Spinal cord (tissue), 10 donors: Measurements from ENCODE around the gene FASN. TPM values are rescaled to one million over a fixed set of nuclear protein-coding genes. Genes with fewer than 3 reads are reported as not detected.
A peak's percentile ranks its signal among the peaks of the same experiment; 100 is the strongest.
"Not testable (repeated sequence)": the region's sequence is repeated elsewhere in the genome, so short reads cannot be mapped to it uniquely, and the experiment has no call there.

Source experiments
- DNase-seq, 6 donors: peaks; one replicate each; pipeline versions ENCODE4 v3.0.0 to v3.0.0-alpha.2; 2013 to 2015; ENCODE audit warnings: low spot score in 6 of 6, low read depth in 4 of 6
- H3K27ac ChIP-seq: one replicate; pipeline ENCODE4 v1.5.1; 2013; ENCODE audit warnings: low read depth, low read length, control low read depth
- H3K27me3 ChIP-seq: one replicate; pipeline ENCODE4 v1.6.1; 2013; ENCODE audit warnings: low read length; ENCODE audit not compliant: control insufficient read depth, insufficient read depth
- H3K36me3 ChIP-seq: one replicate; pipeline ENCODE4 v1.6.1; 2013; ENCODE audit warnings: low read length; ENCODE audit not compliant: control insufficient read depth, insufficient read depth
- H3K4me1 ChIP-seq: one replicate; pipeline ENCODE4 v1.6.1; 2013; ENCODE audit warnings: low read length; ENCODE audit not compliant: control insufficient read depth, insufficient read depth
- H3K4me3 ChIP-seq: one replicate; pipeline ENCODE4 v1.5.1; 2013; ENCODE audit warnings: low read depth, low read length, control low read depth
- H3K9me3 ChIP-seq: one replicate; pipeline ENCODE4 v1.6.1; 2013; ENCODE audit warnings: low read length; ENCODE audit not compliant: control insufficient read depth, insufficient read depth
- WGBS: methylation state at CpG from one replicate; pipeline ENCODE4 v1.1.5; 2013; ENCODE audit warnings: missing lambda C conversion rate; ENCODE audit not compliant: insufficient coverage; 5-methylcytosine and 5-hydroxymethylcytosine counted together
- long read RNA-seq, 4 donors: transcript quantifications; one replicate each; lab custom pipeline, GENCODE V29; 2026
- polyA plus RNA-seq, 2 donors: library from polyadenylated mRNA; unstranded; fragments of 120-200 nt; gene quantifications; one replicate each; pipeline ENCODE4 v1.2.1, GENCODE V29; 2013; ENCODE audit not compliant: insufficient read length in 2 of 2
- total RNA-seq, 2 donors: library from RNA; depleted of rRNA in 1 of 2; stranded (reverse); fragments of 120-200 nt in 1 of 2; fragments of >200 nt in 1 of 2; gene quantifications; one replicate each; pipeline versions ENCODE4 v1.2.3 to v1.2.4, GENCODE V29; 2013 to 2014
- donor health status: healthy.

Gene FASN
- total RNA-seq (10 to 100 TPM; 57.7 to 58.3 TPM), polyA plus RNA-seq (100 to 1,000 TPM; 163 to 184 TPM)
- long read RNA-seq, donor 1, full-length matches to known transcripts = 7 of 28 reads
- long read RNA-seq, donor 1, partial matches to known transcripts = 21 of 28 reads
- long read RNA-seq, donor 1, other reads (novel, unspliced or antisense) = 0 of 28 reads
- long read RNA-seq, donor 2, full-length matches to known transcripts = 11 of 34 reads
- long read RNA-seq, donor 2, partial matches to known transcripts = 23 of 34 reads
- long read RNA-seq, donor 2, other reads (novel, unspliced or antisense) = 0 of 34 reads
- long read RNA-seq, donor 3, transcript FASN-202 (4 exons, 951 nt) = major isoform, 5 of 24 reads
- long read RNA-seq, donor 3, partial matches to known transcripts = 19 of 24 reads
- long read RNA-seq, donor 3, other reads (novel, unspliced or antisense) = 0 of 24 reads
- long read RNA-seq, donor 4 = 0 reads

GRCh38 chr17:82098169-82098938, at the start of gene FASN:
Gene FASN, minus strand, starts transcription at chr17:82098236. Its CDS starts 1,791 bp downstream, at chr17:82096445.
- peaks cover 58% of the 10 kb centered on the region for H3K4me1 ChIP-seq

DNA sequence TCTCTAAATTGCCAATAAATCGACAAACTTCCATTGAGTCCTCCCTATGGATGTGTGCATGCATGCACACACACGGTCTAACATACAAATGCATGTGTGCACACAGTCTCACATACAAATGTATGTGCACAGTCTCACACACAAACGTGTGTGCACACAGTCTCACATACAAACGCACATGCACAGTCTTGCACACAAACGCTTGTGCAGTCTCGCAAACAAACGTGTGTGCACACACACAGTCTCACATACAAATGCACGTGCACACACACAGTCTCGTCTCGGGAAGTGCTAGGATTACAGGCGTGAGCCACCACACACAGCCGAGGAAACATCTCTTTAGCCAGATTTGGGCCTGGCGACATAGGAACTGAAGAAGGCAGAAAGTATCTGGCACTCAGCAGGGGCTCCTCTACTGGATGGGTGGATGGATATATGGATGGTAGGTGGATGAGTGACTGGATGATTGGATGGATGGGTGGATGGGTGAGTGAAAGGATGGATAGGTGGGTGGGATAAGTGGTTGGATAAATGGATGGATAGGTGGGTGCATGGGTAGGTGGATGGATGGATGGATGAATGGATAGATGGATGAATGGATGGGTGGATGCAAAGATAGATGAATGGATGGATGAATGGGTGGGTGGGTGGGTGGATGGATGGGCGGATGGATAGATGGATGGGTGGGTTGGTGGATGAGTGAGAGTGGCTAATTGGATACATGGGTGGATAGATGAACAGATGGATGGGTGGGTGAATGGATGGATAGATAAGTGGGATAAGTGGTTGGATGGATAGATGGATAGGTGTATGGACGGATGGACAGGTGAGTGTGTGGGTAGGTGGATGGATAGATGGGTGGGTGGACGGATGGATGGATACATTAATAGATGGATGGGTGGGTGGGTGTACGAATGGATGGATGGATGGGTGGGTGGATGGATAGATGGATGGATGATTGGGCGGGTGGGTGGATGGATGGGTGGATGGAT, 48.9 kb upstream of the FASN start:
- H3K9me3 ChIP-seq = no peaks in the 10 kb centered on the region
- H3K27ac ChIP-seq = no peak overlapping the region
- H3K27me3 ChIP-seq = no peaks in the 10 kb centered on the region
- 86% methylated on average over 18 of the region's 18 CpGs for WGBS
- H3K36me3 ChIP-seq = peaks cover 28% of the 10 kb centered on the region
- H3K4me1 ChIP-seq = no peaks in the 10 kb centered on the region
- no peak for DNase-seq
- no peak overlapping the region for H3K4me3 ChIP-seq

More at GRCh38 chr17:82098169-82098938, at the start of gene FASN:
- Histone ChIP-seq H3K4me3 (peak within 1 kb of the TSS; percentile 57), H3K9me3 (no peaks in the 10 kb centered on the region), H3K27me3 (no peaks in the 10 kb centered on the region), H3K27ac (peak within 1 kb of the TSS; percentile 86), H3K36me3 (peaks cover 65% of the 10 kb centered on the region)
- peak; percentile 76 to 98 (median 91) for DNase-seq
- under 1% methylated on average over 110 of the region's 124 CpGs for WGBS

DNA sequence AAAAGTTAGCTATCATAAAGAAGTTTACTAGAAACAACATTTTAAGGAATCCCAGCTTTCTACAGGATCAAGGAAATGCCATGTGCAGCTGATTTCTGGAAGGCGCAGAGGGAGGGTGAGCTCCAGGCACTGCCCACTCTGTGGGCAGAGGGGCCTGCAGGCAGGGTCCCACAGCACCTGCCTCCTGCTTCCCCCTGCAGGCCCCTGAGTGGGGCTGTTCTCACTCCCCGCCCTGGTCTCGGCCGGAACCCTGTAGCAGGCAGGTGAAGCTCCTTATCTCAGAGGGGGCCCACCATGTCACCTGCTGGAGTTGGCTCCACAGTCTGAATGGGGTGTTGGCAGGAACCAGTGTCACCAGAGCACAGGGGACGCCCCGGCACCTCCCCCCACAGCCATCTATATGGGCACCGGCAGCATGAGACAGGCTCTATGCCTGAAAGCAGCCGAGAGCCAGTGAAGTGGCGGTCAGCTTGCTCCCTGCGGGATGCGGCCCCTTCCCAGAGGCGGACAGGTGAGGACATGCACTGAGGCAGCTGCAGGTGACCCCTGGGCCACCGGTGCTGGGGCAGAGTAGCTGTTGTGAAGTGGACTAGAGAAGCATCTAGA, 47.6 kb upstream of the FASN start:
- Histone ChIP-seq H3K4me1 (no peaks in the 10 kb centered on the region), H3K27ac (no peak overlapping the region), H3K9me3 (no peaks in the 10 kb centered on the region), H3K4me3 (no peak overlapping the region), H3K36me3 (peaks cover 19% of the 10 kb centered on the region), H3K27me3 (no peaks in the 10 kb centered on the region)
- WGBS = 95% methylated on average over 13 of the region's 13 CpGs
- DNase-seq = no peak

- WGBS = no CpG with 5 or more reads among the region's 8 CpGs
- no peaks in the 10 kb centered on the region for H3K9me3 ChIP-seq
- no peak overlapping the region for H3K27ac ChIP-seq
These were observed 45.3 kb upstream of the FASN start for GRCh38 chr17:82143333-82143732.

DNA sequence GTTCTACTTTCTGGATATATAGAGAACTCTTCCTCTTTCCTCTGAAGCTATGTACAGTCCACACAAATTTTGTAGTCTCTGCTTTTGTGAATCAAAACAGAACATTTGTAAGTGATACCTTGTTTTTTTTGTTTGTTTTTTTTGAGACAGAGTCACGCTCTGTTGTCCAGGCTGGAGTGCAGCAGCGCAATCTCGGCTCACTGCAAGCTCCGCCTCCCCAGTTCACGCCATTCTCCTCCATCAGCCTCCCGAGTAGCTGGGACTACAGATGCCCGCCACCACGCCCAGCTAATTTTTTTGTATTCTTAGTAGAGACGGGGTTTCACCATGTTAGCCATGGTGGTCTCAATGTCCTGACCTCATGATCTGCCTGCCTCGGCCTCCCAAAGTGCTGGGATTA, 41.9 kb upstream of the FASN start:
- not testable (repeated sequence) for H3K36me3 ChIP-seq, H3K4me1 ChIP-seq, DNase-seq, H3K9me3 ChIP-seq, H3K27ac ChIP-seq, H3K4me3 ChIP-seq, H3K27me3 ChIP-seq
- 91% methylated on average over 9 of the region's 10 CpGs for WGBS

More at GRCh38 chr17:82143333-82143732, 45.3 kb upstream of the FASN start:
- no peak for DNase-seq
- Histone ChIP-seq H3K4me1 (no peaks in the 10 kb centered on the region), H3K4me3 (no peak overlapping the region), H3K36me3 (peaks cover 17% of the 10 kb centered on the region), H3K27me3 (no peaks in the 10 kb centered on the region)

DNA sequence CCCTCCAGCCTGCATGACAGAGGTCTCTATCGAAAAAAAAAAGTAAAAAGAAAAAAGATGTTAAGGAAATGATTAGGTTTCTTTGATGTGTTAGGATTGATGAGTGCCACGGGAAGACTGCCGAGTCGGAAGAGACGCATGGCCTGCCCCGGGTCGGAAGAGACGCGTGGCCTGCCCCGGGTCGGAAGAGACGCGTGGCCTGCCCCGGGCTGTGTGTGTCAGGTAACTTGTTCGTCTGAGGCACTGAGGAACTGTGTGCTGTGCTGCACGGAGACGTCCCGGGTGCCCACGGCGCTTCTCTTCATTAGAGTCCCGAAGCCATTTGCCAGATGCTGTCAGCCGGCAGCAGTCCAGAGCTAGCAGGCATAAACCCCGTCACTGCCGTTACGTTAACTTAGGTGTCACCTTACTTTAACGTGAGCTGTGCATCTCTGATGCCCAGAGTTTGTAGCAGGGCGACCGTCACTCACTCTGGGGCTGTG, 40.5 kb upstream of the FASN start:
- Histone ChIP-seq H3K9me3 (no peaks in the 10 kb centered on the region), H3K36me3 (peaks cover 12% of the 10 kb centered on the region), H3K27ac (no peak overlapping the region), H3K4me1 (no peaks in the 10 kb centered on the region), H3K4me3 (no peak overlapping the region), H3K27me3 (no peaks in the 10 kb centered on the region)
- peak in 1 of 6 donors; percentile 17 for DNase-seq
- 90% methylated on average over 25 of the region's 28 CpGs for WGBS

DNA sequence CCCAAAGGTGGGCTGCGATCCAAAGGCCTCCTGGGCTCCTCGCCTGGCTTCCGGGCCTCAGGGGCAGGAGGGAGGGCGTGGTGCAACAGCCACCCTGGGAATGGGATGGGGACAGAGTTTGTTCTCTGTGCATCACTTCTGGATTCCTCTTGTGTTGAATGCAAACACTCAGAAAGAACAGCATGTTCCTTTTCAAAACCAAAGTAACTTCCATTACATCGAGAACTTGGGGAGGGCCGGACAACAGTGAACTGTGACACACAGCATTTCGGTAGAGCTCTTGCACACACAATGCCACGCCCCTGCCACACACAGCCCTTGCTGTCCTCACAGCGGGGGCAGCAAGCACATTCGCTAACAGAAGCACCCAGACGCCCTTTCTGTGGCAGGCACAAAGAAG, 36.1 kb upstream of the FASN start:
- H3K27me3 ChIP-seq = no peaks in the 10 kb centered on the region
- no peak overlapping the region for H3K4me3 ChIP-seq
- no peak overlapping the region for H3K27ac ChIP-seq
- DNase-seq = no peak
- H3K4me1 ChIP-seq = no peaks in the 10 kb centered on the region
- H3K9me3 ChIP-seq = no peaks in the 10 kb centered on the region
- H3K36me3 ChIP-seq = peaks cover 16% of the 10 kb centered on the region
- WGBS = 96% methylated on average over 11 of the region's 11 CpGs

- not testable (repeated sequence) for H3K4me3 ChIP-seq, H3K27me3 ChIP-seq, H3K4me1 ChIP-seq, H3K9me3 ChIP-seq, DNase-seq, H3K27ac ChIP-seq
- peaks cover 17% of the 10 kb centered on the region for H3K36me3 ChIP-seq
- 100% methylated on average over 1 of the region's 8 CpGs for WGBS
These were observed 35.3 kb upstream of the FASN start for GRCh38 chr17:82133166-82133953.
